Neural cell (in vitro differentiated cells): ENCODE measurements around the gene CADM1. TPM values are rescaled to one million over a fixed set of nuclear protein-coding genes. Genes with fewer than 3 reads are reported as not detected.

Experiments
- H2AFZ ChIP-seq: fragments of 200-600, 300-800 bp; sonication (generic), shearing (Covaris generic); 2 replicates; pipeline ENCODE4 v1.6.0; 2014; ENCODE audit warnings: low read depth, mild to moderate bottlenecking, antibody characterized with exemption, low read length, moderate library complexity
- H3F3A ChIP-seq: fragments of 200-600 bp; shearing (Covaris generic); 2 replicates; pipeline ENCODE4 v1.6.1; 2016; ENCODE audit warnings: mild to moderate bottlenecking, moderate library complexity, mixed read lengths, antibody characterized with exemption, low read length; ENCODE audit not compliant: insufficient read depth, poor library complexity, severe bottlenecking
- H3K27ac ChIP-seq: fragments of 200-600, 300-800 bp; sonication (generic), shearing (Covaris generic); 2 replicates; pipeline ENCODE4 v1.5.1; 2014; ENCODE audit warnings: mild to moderate bottlenecking, low read length, moderate library complexity
- H3K27me3 ChIP-seq: fragments of 300-800, 200-600 bp; sonication (generic), shearing (Covaris generic); 2 replicates; pipeline ENCODE4 v1.6.0; 2014; ENCODE audit warnings: mild to moderate bottlenecking, low read depth, low read length, moderate library complexity; ENCODE audit not compliant: insufficient read depth
- H3K36me3 ChIP-seq: fragments of 300-800, 200-600 bp; sonication (generic), shearing (Covaris generic); 2 replicates; pipeline ENCODE4 v1.5.1; 2014; ENCODE audit warnings: mild to moderate bottlenecking, antibody characterized with exemption, low read length, moderate library complexity; ENCODE audit not compliant: insufficient read depth
- H3K4me2 ChIP-seq: fragments of 300-800, 200-600 bp; sonication (generic), shearing (Covaris generic); 2 replicates; pipeline ENCODE4 v1.6.0; 2014; ENCODE audit warnings: mild to moderate bottlenecking, low read length
- H3K4me3 ChIP-seq: fragments of 300-800, 200-600 bp; sonication (generic), shearing (Covaris generic); 2 replicates; pipeline ENCODE4 v1.5.1; 2014; ENCODE audit warnings: mild to moderate bottlenecking, low read length, moderate library complexity
- H3K79me2 ChIP-seq: fragments of 200-600 bp; shearing (Covaris generic); replicated peaks from 2 replicates; pipeline ENCODE4 v1.6.0; 2014; ENCODE audit warnings: mild to moderate bottlenecking, low read length, moderate library complexity; ENCODE audit not compliant: insufficient read depth
- H3K9ac ChIP-seq: fragments of 300-800, 200-600 bp; sonication (generic), shearing (Covaris generic); 2 replicates; pipeline ENCODE4 v1.6.1; 2016; ENCODE audit warnings: mild to moderate bottlenecking, low read length, mixed read lengths
- H3K9me2 ChIP-seq: fragments of 200-600 bp; shearing (Covaris generic); 2 replicates; pipeline ENCODE4 v1.6.1; 2016; ENCODE audit warnings: mild to moderate bottlenecking, low read length, mixed read lengths; ENCODE audit not compliant: insufficient read depth
- H3K9me3 ChIP-seq: fragments of 200-600, 300-800 bp; sonication (generic), shearing (Covaris generic); 2 replicates; pipeline ENCODE4 v1.6.1; 2016; ENCODE audit warnings: mild to moderate bottlenecking, mixed run types, low read length, moderate library complexity, mixed read lengths
- H4K20me1 ChIP-seq: fragments of 200-600 bp; shearing (Covaris generic); 2 replicates; pipeline ENCODE4 v1.6.1; 2016; ENCODE audit warnings: mild to moderate bottlenecking, mixed run types; ENCODE audit not compliant: insufficient read depth
- CTCF ChIP-seq: fragments of 450-650 bp; IDR thresholded peaks from 2 replicates; pipeline ENCODE4 v1.5.1; 2014; ENCODE audit warnings: antibody characterized with exemption, mild to moderate bottlenecking, moderate library complexity; ENCODE audit not compliant: poor library complexity, severe bottlenecking
- EP300 ChIP-seq: fragments of 450-650 bp; conservative IDR thresholded peaks from 2 replicates; pipeline ENCODE4 v1.6.1; 2014; ENCODE audit warnings: antibody characterized with exemption, mild to moderate bottlenecking, moderate library complexity; ENCODE audit not compliant: poor library complexity, severe bottlenecking
- EZH2 ChIP-seq: fragments of 200-600, 300-800 bp; shearing (Covaris generic), sonication (generic); IDR thresholded peaks from 2 replicates; pipeline ENCODE4 v1.6.1; 2014; ENCODE audit warnings: antibody characterized with exemption, low read length, borderline replicate concordance, mild to moderate bottlenecking; ENCODE audit not compliant: insufficient read depth, poor library complexity, severe bottlenecking
- MXI1 ChIP-seq: fragments of 450-650 bp; conservative IDR thresholded peaks from 2 replicates; pipeline ENCODE4 v1.6.1; 2014; ENCODE audit warnings: antibody characterized with exemption, mild to moderate bottlenecking; ENCODE audit not compliant: poor library complexity, severe bottlenecking
- POLR2AphosphoS5 ChIP-seq: IDR thresholded peaks from 2 replicates; pipeline ENCODE4 v1.6.1; 2012
- RAD21 ChIP-seq: fragments of 450-650 bp; conservative IDR thresholded peaks from 2 replicates; pipeline ENCODE4 v1.6.1; 2014; ENCODE audit warnings: antibody characterized with exemption, mild to moderate bottlenecking, moderate library complexity
- REST ChIP-seq: IDR thresholded peaks from 2 replicates; pipeline ENCODE4 v1.6.1; 2012; ENCODE audit warnings: borderline replicate concordance
- SMC3 ChIP-seq: fragments of 450-650 bp; conservative IDR thresholded peaks from 2 replicates; pipeline ENCODE4 v1.6.1; 2014; ENCODE audit warnings: antibody characterized with exemption, mild to moderate bottlenecking, moderate library complexity; ENCODE audit not compliant: poor library complexity
- TAF1 ChIP-seq: IDR thresholded peaks from 2 replicates; pipeline ENCODE4 v1.6.1; 2012; ENCODE audit warnings: low read depth
- polyA plus RNA-seq: library from polyadenylated mRNA; depleted of rRNA; stranded (reverse); fragments of >200 nt; gene quantifications from 2 replicates; pipeline ENCODE4 v1.2.3, GENCODE V29; 2014

CADM1 gene
- polyA plus RNA-seq, 1 donor from 2014 or later = 92.1 TPM

GRCh38 chr11:115214644-115215234 is 289.5 kb downstream of the CADM1 start:
- Histone ChIP-seq H3K9me2 (no peaks in the 10 kb centered on the region), H4K20me1 (no peaks in the 10 kb centered on the region), H3K4me3 (no peak overlapping the region), H3K4me2 (no peak overlapping the region), H3K27me3 (no peaks in the 10 kb centered on the region), H3K9me3 (no peaks in the 10 kb centered on the region), H2AFZ (no peak overlapping the region), H3K36me3 (no peaks in the 10 kb centered on the region), H3K79me2 (no peaks in the 10 kb centered on the region), H3K27ac (no peak overlapping the region), H3F3A (no peaks in the 10 kb centered on the region), H3K9ac (no peak overlapping the region)
- TF ChIP-seq CTCF = no peak
- no peak for TF ChIP-seq MXI1
- no peak for TF ChIP-seq EZH2
- no peak for TF ChIP-seq SMC3
- TF ChIP-seq EP300 = no peak
- no peak for TF ChIP-seq TAF1
- no peak for TF ChIP-seq POLR2AphosphoS5

- no peak for TF ChIP-seq EZH2
- no peak for TF ChIP-seq CTCF
- TF ChIP-seq RAD21 = no peak
- no peak for TF ChIP-seq REST
- TF ChIP-seq MXI1 = no peak
- no peak for TF ChIP-seq TAF1
- Histone ChIP-seq H3K4me2 (no peak overlapping the region), H3K36me3 (no peaks in the 10 kb centered on the region), H3K27me3 (no peaks in the 10 kb centered on the region), H3K79me2 (no peaks in the 10 kb centered on the region), H3K9me3 (no peaks in the 10 kb centered on the region), H3K9me2 (no peaks in the 10 kb centered on the region), H3K9ac (no peak overlapping the region), H3K4me3 (no peak overlapping the region), H2AFZ (no peak overlapping the region), H4K20me1 (no peaks in the 10 kb centered on the region), H3K27ac (no peak overlapping the region), H3F3A (no peaks in the 10 kb centered on the region)
These were observed 291.2 kb downstream of the CADM1 start for GRCh38 chr11:115213007-115213406.
